ENCODE results near the gene ZNF394. TPM values are rescaled to one million over a fixed set of nuclear protein-coding genes. Genes with fewer than 3 reads are reported as not detected.
A peak's percentile ranks its signal among the peaks of the same experiment; 100 is the strongest.
"Not testable (repeated sequence)": the region's sequence is repeated elsewhere in the genome, so short reads cannot be mapped to it uniquely, and the experiment has no call there.

The ZNF394 gene
- polyA plus RNA-seq, 2 donors, result 15.2 to 19.8 TPM

GRCh38 chr7:99531354-99531765 is 31.3 kb upstream of the ZNF394 start:
- Histone ChIP-seq H3K36me3 (ENCODE audit: control insufficient read depth in 2 of 2, insufficient read depth in 2 of 2, low read length in 1 of 2) (peaks cover 7 to 13% of the 10 kb centered on the region in 2 donors), H3K4me3 (ENCODE audit: low read depth in 1 of 2, low read length in 2 of 2) (no peak overlapping the region), H3K27me3 (ENCODE audit: control insufficient read depth in 1 of 2, insufficient read depth in 2 of 2, low read length in 2 of 2) (no peaks in the 10 kb centered on the region), H3K9me3 (ENCODE audit: control insufficient read depth in 2 of 2, insufficient read depth in 1 of 2, low read depth in 1 of 2, low read length in 1 of 2) (peaks cover 5 to 27% of the 10 kb centered on the region in 2 donors), H3K4me1 (ENCODE audit: control insufficient read depth in 2 of 2, insufficient read depth in 2 of 2, low read length in 1 of 2) (no peaks in the 10 kb centered on the region), H3K27ac (ENCODE audit: low read depth in 2 of 2, low read length in 1 of 2) (no peak overlapping the region)
- WGBS, 2 donors, result 98 to 99% methylated on average over 12 of the region's 12 CpGs

GRCh38 chr7:99525713-99526440 is 25.8 kb upstream of the ZNF394 start:
- no peaks in the 10 kb centered on the region for H3K27me3 ChIP-seq (ENCODE audit: control insufficient read depth in 1 of 2, insufficient read depth in 2 of 2, low read length in 2 of 2)
- 94 to 96% methylated on average over 21 of the region's 21 CpGs for WGBS, 2 donors
- H3K27ac ChIP-seq (ENCODE audit: low read depth in 2 of 2, low read length in 1 of 2), result no peak overlapping the region
- peaks cover 6 to 11% of the 10 kb centered on the region in 2 donors for H3K36me3 ChIP-seq (ENCODE audit: control insufficient read depth in 2 of 2, insufficient read depth in 2 of 2, low read length in 1 of 2)
- H3K4me1 ChIP-seq (ENCODE audit: control insufficient read depth in 2 of 2, insufficient read depth in 2 of 2, low read length in 1 of 2), result no peaks in the 10 kb centered on the region
- peaks cover 0 to 12% of the 10 kb centered on the region in 2 donors for H3K9me3 ChIP-seq (ENCODE audit: control insufficient read depth in 2 of 2, insufficient read depth in 1 of 2, low read depth in 1 of 2, low read length in 1 of 2)
- H3K4me3 ChIP-seq (ENCODE audit: low read depth in 1 of 2, low read length in 2 of 2), result no peak overlapping the region

GRCh38 chr7:99521399-99521798 is 21.3 kb upstream of the ZNF394 start:
- 89 to 91% methylated on average over 3 of the region's 3 CpGs for WGBS, 2 donors
- Histone ChIP-seq H3K4me1 (ENCODE audit: control insufficient read depth in 2 of 2, insufficient read depth in 2 of 2, low read length in 1 of 2) (no peaks in the 10 kb centered on the region), H3K27ac (ENCODE audit: low read depth in 2 of 2, low read length in 1 of 2) (no peak overlapping the region), H3K27me3 (ENCODE audit: control insufficient read depth in 1 of 2, insufficient read depth in 2 of 2, low read length in 2 of 2) (no peaks in the 10 kb centered on the region), H3K4me3 (ENCODE audit: low read depth in 1 of 2, low read length in 2 of 2) (no peak overlapping the region), H3K36me3 (ENCODE audit: control insufficient read depth in 2 of 2, insufficient read depth in 2 of 2, low read length in 1 of 2) (peaks cover 10 to 14% of the 10 kb centered on the region in 2 donors), H3K9me3 (ENCODE audit: control insufficient read depth in 2 of 2, insufficient read depth in 1 of 2, low read depth in 1 of 2, low read length in 1 of 2) (no peaks in the 10 kb centered on the region)

- 91% methylated on average over 1 of the region's 1 CpG for WGBS, 2 donors
- H3K27ac ChIP-seq (ENCODE audit: low read depth in 2 of 2, low read length in 1 of 2), result no peak overlapping the region
- H3K36me3 ChIP-seq (ENCODE audit: control insufficient read depth in 2 of 2, insufficient read depth in 2 of 2, low read length in 1 of 2), result peaks cover 9 to 16% of the 10 kb centered on the region in 2 donors
- H3K4me1 ChIP-seq (ENCODE audit: control insufficient read depth in 2 of 2, insufficient read depth in 2 of 2, low read length in 1 of 2), result peaks cover 0 to 3% of the 10 kb centered on the region in 2 donors
- no peaks in the 10 kb centered on the region for H3K9me3 ChIP-seq (ENCODE audit: control insufficient read depth in 2 of 2, insufficient read depth in 1 of 2, low read depth in 1 of 2, low read length in 1 of 2)
- H3K4me3 ChIP-seq (ENCODE audit: low read depth in 1 of 2, low read length in 2 of 2), result no peak overlapping the region
- no peaks in the 10 kb centered on the region for H3K27me3 ChIP-seq (ENCODE audit: control insufficient read depth in 1 of 2, insufficient read depth in 2 of 2, low read length in 2 of 2)
Measured at GRCh38 chr7:99514050-99514449, 14.0 kb upstream of the ZNF394 start.

GRCh38 chr7:99505324-99505662 is 5.2 kb upstream of the ZNF394 start:
- Histone ChIP-seq H3K4me1 (ENCODE audit: control insufficient read depth in 2 of 2, insufficient read depth in 2 of 2, low read length in 1 of 2) (no peaks in the 10 kb centered on the region), H3K4me3 (ENCODE audit: low read depth in 1 of 2, low read length in 2 of 2) (peak overlapping the region; percentile 77 to 84), H3K36me3 (ENCODE audit: control insufficient read depth in 2 of 2, insufficient read depth in 2 of 2, low read length in 1 of 2) (no peaks in the 10 kb centered on the region), H3K9me3 (ENCODE audit: control insufficient read depth in 2 of 2, insufficient read depth in 1 of 2, low read depth in 1 of 2, low read length in 1 of 2) (no peaks in the 10 kb centered on the region), H3K27me3 (ENCODE audit: control insufficient read depth in 1 of 2, insufficient read depth in 2 of 2, low read length in 2 of 2) (no peaks in the 10 kb centered on the region), H3K27ac (ENCODE audit: low read depth in 2 of 2, low read length in 1 of 2) (peak overlapping the region; percentile 94 to 97)
- 3% methylated on average over 11 of the region's 11 CpGs for WGBS, 2 donors

GRCh38 chr7:99504603-99505323 is 4.7 kb upstream of the ZNF394 start, which contains the start of gene ZKSCAN5:
Gene ZKSCAN5, plus strand, starts transcription at chr7:99504662. Its CDS starts 1,383 bp downstream, at chr7:99506045.
- no peaks in the 10 kb centered on the region for H3K9me3 ChIP-seq (ENCODE audit: control insufficient read depth in 2 of 2, insufficient read depth in 1 of 2, low read depth in 1 of 2, low read length in 1 of 2)
- no peaks in the 10 kb centered on the region for H3K36me3 ChIP-seq (ENCODE audit: control insufficient read depth in 2 of 2, insufficient read depth in 2 of 2, low read length in 1 of 2)
- peak within 1 kb of the TSS; percentile 94 to 97 for H3K27ac ChIP-seq (ENCODE audit: low read depth in 2 of 2, low read length in 1 of 2)
- H3K27me3 ChIP-seq (ENCODE audit: control insufficient read depth in 1 of 2, insufficient read depth in 2 of 2, low read length in 2 of 2), result no peaks in the 10 kb centered on the region
- 0 to 1% methylated on average over 50 to 53 of the region's 53 CpGs for WGBS, 2 donors
- H3K4me1 ChIP-seq (ENCODE audit: control insufficient read depth in 2 of 2, insufficient read depth in 2 of 2, low read length in 1 of 2), result no peaks in the 10 kb centered on the region
- peak within 1 kb of the TSS; percentile 77 to 84 for H3K4me3 ChIP-seq (ENCODE audit: low read depth in 1 of 2, low read length in 2 of 2)

GRCh38 chr7:99504281-99504602 is 4.2 kb upstream of the ZNF394 start:
- Histone ChIP-seq H3K9me3 (ENCODE audit: control insufficient read depth in 2 of 2, insufficient read depth in 1 of 2, low read depth in 1 of 2, low read length in 1 of 2) (no peaks in the 10 kb centered on the region), H3K4me1 (ENCODE audit: control insufficient read depth in 2 of 2, insufficient read depth in 2 of 2, low read length in 1 of 2) (no peaks in the 10 kb centered on the region), H3K4me3 (ENCODE audit: low read depth in 1 of 2, low read length in 2 of 2) (peak overlapping the region; percentile 77 to 84), H3K36me3 (ENCODE audit: control insufficient read depth in 2 of 2, insufficient read depth in 2 of 2, low read length in 1 of 2) (no peaks in the 10 kb centered on the region), H3K27ac (ENCODE audit: low read depth in 2 of 2, low read length in 1 of 2) (peak overlapping the region; percentile 88 to 94), H3K27me3 (ENCODE audit: control insufficient read depth in 1 of 2, insufficient read depth in 2 of 2, low read length in 2 of 2) (no peaks in the 10 kb centered on the region)
- WGBS, 2 donors, result 8 to 10% methylated on average over 19 of the region's 19 CpGs

- 94 to 96% methylated on average over 12 of the region's 12 CpGs for WGBS, 2 donors
- H3K4me1 ChIP-seq (ENCODE audit: control insufficient read depth in 2 of 2, insufficient read depth in 2 of 2, low read length in 1 of 2); H3K27ac ChIP-seq (ENCODE audit: low read depth in 2 of 2, low read length in 1 of 2); H3K27me3 ChIP-seq (ENCODE audit: control insufficient read depth in 1 of 2, insufficient read depth in 2 of 2, low read length in 2 of 2); H3K36me3 ChIP-seq (ENCODE audit: control insufficient read depth in 2 of 2, insufficient read depth in 2 of 2, low read length in 1 of 2); H3K4me3 ChIP-seq (ENCODE audit: low read depth in 1 of 2, low read length in 2 of 2); H3K9me3 ChIP-seq (ENCODE audit: control insufficient read depth in 2 of 2, insufficient read depth in 1 of 2, low read depth in 1 of 2, low read length in 1 of 2): not testable (repeated sequence)
Measured at GRCh38 chr7:99501236-99501635, 1.2 kb upstream of the ZNF394 start.

- H3K27ac ChIP-seq (ENCODE audit: low read depth in 2 of 2, low read length in 1 of 2), result peak overlapping the region; percentile 95 to 99
- peaks cover 4 to 5% of the 10 kb centered on the region in 2 donors for H3K36me3 ChIP-seq (ENCODE audit: control insufficient read depth in 2 of 2, insufficient read depth in 2 of 2, low read length in 1 of 2)
- 50 to 56% methylated on average over 16 of the region's 16 CpGs for WGBS, 2 donors
- H3K9me3 ChIP-seq (ENCODE audit: control insufficient read depth in 2 of 2, insufficient read depth in 1 of 2, low read depth in 1 of 2, low read length in 1 of 2), result peaks cover 0 to under 1% of the 10 kb centered on the region in 2 donors
- H3K4me3 ChIP-seq (ENCODE audit: low read depth in 1 of 2, low read length in 2 of 2), result peak overlapping the region; percentile 92 to 99
- peaks cover 3 to 5% of the 10 kb centered on the region in 2 donors for H3K4me1 ChIP-seq (ENCODE audit: control insufficient read depth in 2 of 2, insufficient read depth in 2 of 2, low read length in 1 of 2)
- H3K27me3 ChIP-seq (ENCODE audit: control insufficient read depth in 1 of 2, insufficient read depth in 2 of 2, low read length in 2 of 2), result no peaks in the 10 kb centered on the region
Measured at GRCh38 chr7:99500637-99501009, 542 bp upstream of the ZNF394 start.

GRCh38 chr7:99499371-99499720 is 735 bp downstream of the ZNF394 start:
- H3K36me3 ChIP-seq (ENCODE audit: control insufficient read depth in 2 of 2, insufficient read depth in 2 of 2, low read length in 1 of 2), result peaks cover 7% of the 10 kb centered on the region in 2 donors
- peaks cover under 1 to 6% of the 10 kb centered on the region in 2 donors for H3K9me3 ChIP-seq (ENCODE audit: control insufficient read depth in 2 of 2, insufficient read depth in 1 of 2, low read depth in 1 of 2, low read length in 1 of 2)
- 0% methylated on average over 14 of the region's 14 CpGs for WGBS, 2 donors

More at GRCh38 chr7:99499371-99499720, 735 bp downstream of the ZNF394 start:
- Histone ChIP-seq H3K27ac (ENCODE audit: low read depth in 2 of 2, low read length in 1 of 2) (peak overlapping the region; percentile 95 to 99), H3K27me3 (ENCODE audit: control insufficient read depth in 1 of 2, insufficient read depth in 2 of 2, low read length in 2 of 2) (no peaks in the 10 kb centered on the region), H3K4me3 (ENCODE audit: low read depth in 1 of 2, low read length in 2 of 2) (peak overlapping the region; percentile 92 to 99), H3K4me1 (ENCODE audit: control insufficient read depth in 2 of 2, insufficient read depth in 2 of 2, low read length in 1 of 2) (peaks cover 3 to 5% of the 10 kb centered on the region in 2 donors)
